GM12801 (cell line): Measurements from ENCODE around the gene KANK3.

ENCODE experiments used
- CTCF ChIP-seq: IDR thresholded peaks from one replicate; pipeline ENCODE4 v1.5.1; 2011; ENCODE audit warnings: control low read depth; ENCODE audit not compliant: insufficient read length; ENCODE audit errors: extremely low read depth

KANK3 gene

GRCh38 chr19:8342684-8343482, at the start of gene KANK3:
Gene KANK3, minus strand, starts transcription at chr19:8343262. Its CDS starts 5,434 bp downstream, at chr19:8337828.
- TF ChIP-seq CTCF = no peak

GRCh38 chr19:8392017-8392591, 49.0 kb upstream of the KANK3 start:
- no peak for TF ChIP-seq CTCF

- TF ChIP-seq CTCF = no peak
Measured at GRCh38 chr19:8391198-8392016, 48.3 kb upstream of the KANK3 start.

GRCh38 chr19:8390617-8390981, 47.5 kb upstream of the KANK3 start:
- no peak for TF ChIP-seq CTCF

- TF ChIP-seq CTCF = no peak
Measured at GRCh38 chr19:8389891-8390616, 47.0 kb upstream of the KANK3 start, which contains the start of gene RAB11B. Gene RAB11B, plus strand, starts transcription at chr19:8390360. Its CDS starts 57 bp downstream, at chr19:8390417.

- TF ChIP-seq CTCF = no peak
Measured at GRCh38 chr19:8388612-8388958, 45.5 kb upstream of the KANK3 start.
